HG03196 (cell line): ENCODE results near the gene BPIFB3.
"Not testable (repeated sequence)": the region's sequence is repeated elsewhere in the genome, so short reads cannot be mapped to it uniquely, and the experiment has no call there.

Experiments
- ATAC-seq: cut with Tn5 transposase; IDR thresholded peaks from one replicate; pipeline ENCODE4 v1.9.1; 2021; ENCODE audit not compliant: unreplicated experiment

The BPIFB3 gene

GRCh38 chr20:33083544-33084340 is 30.0 kb downstream of the BPIFB3 start:
- ATAC-seq = no peak

DNA sequence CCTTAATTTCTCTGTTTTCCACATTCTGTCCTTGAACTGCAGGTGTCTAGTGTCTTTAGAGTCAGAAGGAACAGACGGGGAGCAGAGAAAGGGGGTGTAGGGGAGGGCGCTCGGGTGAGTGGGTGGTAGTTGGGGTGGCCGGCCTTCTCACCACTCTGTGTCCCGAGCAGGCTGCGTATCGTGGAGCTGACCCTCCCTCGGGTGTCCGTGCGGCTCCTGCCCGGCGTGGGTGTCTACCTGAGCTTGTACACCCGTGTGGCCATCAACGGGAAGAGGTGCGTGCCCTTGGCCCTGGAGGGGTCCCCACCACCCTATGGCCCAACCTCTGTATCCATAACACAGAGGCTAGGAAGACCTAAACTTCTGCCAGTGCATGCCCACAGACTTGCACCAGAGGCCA is 31.0 kb downstream of the BPIFB3 start:
- ATAC-seq = no peak

DNA sequence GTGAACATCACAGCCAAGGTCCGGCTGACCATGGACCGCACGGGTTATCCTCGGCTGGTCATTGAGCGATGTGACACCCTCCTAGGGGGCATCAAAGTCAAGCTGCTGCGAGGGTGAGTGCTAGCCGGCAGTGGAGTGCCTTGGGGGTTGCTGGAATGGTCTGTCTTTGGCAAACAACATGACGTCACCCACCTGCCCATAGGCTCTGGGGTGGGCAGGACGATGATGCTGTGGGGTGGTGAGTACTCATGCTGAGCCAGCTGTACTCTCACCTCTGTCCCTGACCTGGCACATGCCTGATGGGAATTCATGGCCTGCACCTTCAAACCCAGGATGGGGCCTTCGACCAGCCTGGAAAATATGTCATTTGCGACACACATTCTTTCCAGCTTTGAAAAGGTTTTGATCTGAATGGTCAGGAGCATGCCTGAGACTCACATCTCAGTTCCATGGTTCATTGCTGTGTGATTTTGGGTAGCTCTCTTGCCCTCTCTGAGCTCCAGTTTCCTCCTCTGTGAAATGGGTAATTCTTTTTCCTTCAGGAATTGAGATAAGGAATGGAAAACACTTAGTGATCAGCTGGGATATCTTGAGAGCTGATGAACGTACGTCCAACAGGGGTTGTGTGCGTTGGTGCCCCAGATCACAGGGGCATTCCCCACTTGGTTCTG is 32.5 kb downstream of the BPIFB3 start:
- no peak for ATAC-seq

DNA sequence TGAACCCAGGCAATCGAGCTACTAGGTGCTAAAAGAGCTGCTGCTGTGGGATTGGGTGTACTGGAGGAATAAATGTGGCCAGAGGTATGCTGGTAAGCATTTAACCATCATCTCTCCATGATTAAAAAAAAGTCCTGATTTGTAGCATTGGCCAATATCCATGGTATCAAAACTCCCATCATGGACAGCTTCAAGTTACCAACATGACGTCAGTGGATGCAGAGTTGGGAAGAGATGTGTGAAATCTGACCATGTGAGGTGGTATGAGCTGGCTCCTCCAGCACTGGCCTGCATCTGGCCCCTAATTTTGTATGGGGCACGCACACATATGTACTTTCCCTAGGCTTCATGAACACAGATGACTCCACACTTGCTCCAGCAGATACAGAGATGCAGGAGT is 37.4 kb downstream of the BPIFB3 start:
- no peak for ATAC-seq

GRCh38 chr20:33091693-33092092 is 38.0 kb downstream of the BPIFB3 start:
- no peak for ATAC-seq

GRCh38 chr20:33092361-33092760 is 38.7 kb downstream of the BPIFB3 start:
- no peak for ATAC-seq

DNA sequence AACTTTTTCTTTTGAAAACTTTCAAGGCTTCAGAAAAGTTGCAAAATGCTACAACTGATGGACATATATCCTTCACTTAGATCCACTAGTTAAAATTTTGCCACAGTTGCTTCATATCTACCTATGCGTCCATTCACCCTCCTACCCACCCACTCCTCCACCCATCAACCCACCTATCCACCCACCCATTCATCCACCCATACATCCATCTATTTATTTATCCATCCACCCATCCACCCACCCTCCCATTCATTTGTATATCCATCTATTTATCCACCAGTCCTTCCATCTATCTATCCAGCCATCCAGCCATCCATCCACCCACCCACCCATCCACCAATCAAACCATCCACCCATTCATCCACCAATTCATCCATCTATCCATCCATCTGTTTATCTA is 39.4 kb downstream of the BPIFB3 start:
- no peak for ATAC-seq

GRCh38 chr20:33093582-33093981 is 39.9 kb downstream of the BPIFB3 start:
- ATAC-seq = no peak

DNA sequence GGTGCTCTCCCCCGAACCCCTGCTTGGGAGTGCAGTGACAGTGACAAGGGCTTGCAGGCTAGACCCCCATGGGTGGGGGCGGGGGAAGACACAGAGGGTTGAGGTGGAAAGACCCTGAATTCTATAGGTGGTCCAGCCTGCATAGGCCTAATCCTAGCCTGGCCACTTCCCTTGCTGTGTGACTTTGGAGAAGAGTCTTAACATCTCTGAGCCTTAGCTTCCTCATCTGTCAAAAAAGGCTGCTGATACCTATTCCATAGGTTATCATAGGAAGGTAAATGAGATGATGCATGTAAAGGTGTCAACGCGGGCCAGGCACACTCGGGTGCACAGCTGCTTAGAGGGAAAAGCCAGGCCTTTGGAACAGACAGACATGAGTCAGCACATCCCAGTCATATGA is 41.5 kb downstream of the BPIFB3 start:
- ATAC-seq = no peak

GRCh38 chr20:33095902-33096584 is 42.3 kb downstream of the BPIFB3 start:
- not testable (repeated sequence) for ATAC-seq

DNA sequence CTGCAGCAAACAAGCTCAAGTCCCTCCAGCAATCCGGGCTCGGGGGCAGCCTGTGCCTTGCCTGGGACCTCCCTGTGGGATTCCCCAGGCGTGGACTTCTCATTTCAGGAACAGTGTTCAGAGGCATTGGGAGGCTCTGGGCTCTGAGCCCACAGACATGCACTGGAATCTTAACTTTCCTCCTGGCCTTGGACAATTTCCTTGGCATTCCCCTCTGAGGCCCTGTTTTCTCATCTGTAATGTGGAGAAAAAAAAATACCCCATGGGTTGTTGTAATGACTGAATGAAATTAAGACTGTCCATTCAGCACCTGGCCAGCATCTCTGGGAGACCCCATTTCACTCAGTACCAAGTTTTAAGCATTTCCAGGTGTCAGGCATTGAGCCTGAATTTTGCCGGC is 43.3 kb downstream of the BPIFB3 start:
- no peak for ATAC-seq

DNA sequence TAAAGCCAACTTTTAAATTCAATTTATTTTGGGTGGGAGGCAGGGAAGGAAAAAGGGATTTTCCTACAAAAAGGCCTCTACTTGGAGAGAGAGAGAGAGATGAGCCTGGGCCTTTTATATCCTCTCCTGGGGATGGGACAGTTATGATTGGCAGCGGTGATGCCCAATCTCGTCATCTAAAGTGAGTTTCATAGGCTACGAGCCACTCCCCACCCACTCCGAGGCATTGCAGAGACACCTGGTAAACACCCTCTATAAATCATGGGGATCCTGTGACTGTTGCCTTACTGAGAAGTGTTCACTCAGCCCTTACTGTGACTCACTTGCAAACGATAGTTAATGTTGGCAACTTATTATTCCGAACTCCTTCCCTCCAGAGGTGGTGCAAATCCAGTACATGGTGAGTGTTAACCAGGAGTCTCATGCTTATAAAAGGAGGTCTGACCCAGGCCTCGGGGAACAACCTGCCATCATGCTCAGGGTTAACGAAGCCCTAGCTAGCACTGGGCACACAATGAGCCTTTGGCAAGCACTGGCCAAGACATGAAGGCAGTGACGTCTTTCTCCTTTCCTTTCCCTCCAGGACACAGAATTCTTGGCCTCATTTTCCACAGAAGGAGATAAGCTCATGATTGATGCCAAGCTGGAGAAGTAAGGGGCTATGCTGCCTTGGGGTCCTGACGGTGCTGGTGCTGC is 46.3 kb downstream of the BPIFB3 start:
- ATAC-seq = no peak

GRCh38 chr20:33103556-33103955 is 49.9 kb downstream of the BPIFB3 start:
- ATAC-seq = no peak

- ATAC-seq = no peak
Observed at GRCh38 chr20:33104336-33104735, 50.6 kb downstream of the BPIFB3 start.

- no peak for ATAC-seq
Observed at GRCh38 chr20:33105316-33105924, 51.7 kb downstream of the BPIFB3 start.

DNA sequence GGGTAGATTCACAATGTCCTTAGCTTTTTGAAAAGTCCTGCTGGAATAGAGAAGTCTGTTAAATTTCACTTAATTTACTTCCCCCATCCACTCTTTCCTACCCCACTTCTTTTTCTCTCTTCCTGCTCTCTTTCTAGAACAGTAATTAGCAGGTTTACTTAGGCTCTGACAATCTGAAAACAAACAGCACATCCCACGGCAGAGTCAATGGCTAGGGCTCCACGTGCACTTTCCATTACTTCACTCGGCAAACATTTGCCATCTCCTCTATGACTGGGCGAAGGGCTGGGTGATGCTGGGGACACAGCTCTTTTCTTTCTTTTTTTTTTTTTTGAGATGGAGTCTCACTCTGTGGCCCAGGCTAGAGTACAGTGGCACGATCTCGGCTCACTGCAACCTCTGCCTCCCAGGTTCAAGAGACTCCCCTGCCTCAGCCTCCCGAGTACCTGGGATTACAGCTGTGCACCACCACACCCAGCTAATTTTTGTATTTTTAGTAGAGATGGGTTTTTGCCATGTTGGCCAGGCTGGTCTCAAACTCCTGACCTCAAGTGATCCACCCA is 52.4 kb downstream of the BPIFB3 start:
- ATAC-seq = not testable (repeated sequence)

GRCh38 chr20:33108661-33109060 is 55.0 kb downstream of the BPIFB3 start:
- ATAC-seq = no peak

DNA sequence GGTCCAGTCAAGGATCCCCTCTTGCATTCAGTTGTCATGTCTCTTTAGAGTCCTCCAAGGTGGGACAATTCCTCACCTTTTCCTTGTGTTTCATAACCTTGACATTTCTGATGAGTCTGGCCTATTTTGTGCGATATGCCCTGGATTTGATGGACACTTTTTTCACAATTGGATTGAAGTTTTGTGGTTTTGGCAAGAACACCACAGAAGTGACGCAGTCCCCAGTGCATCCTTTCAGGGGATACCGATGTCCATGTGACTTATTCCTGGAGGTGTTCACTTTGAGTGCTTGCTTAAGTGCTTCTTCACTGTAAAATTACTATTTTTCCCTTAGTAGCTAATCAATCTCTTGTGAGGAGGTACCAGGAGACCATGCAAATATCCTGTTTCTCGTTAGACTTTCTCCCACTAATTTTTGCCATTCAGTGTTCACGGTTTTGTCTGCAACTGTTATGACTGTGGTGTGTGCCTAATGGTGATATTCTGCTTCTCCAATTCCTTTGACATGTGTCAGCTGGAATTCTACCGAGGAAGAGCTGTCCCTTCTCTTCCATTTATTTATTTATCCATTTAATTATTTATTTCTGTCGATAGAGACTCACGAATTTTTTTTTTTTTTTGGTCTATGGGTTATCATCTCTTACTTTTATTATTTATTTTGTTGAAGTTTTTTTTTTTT is 56.6 kb downstream of the BPIFB3 start:
- ATAC-seq = no peak

GRCh38 chr20:33111306-33111705 is 57.6 kb downstream of the BPIFB3 start:
- ATAC-seq = no peak
